DMS53 treated with DMSO at 0.1 percent for 48 hours (cell line): ENCODE measurements around the gene PCDH15.

Experiments used
- DNase-seq: peaks from one replicate; lab custom pipeline; 2025; ENCODE audit not compliant: unreplicated experiment; lab: John Stamatoyannopoulos, UW

The PCDH15 gene

GRCh38 chr10:53898532-53898931, 902.5 kb downstream of the PCDH15 start:
- DNase-seq = no peak

- no peak for DNase-seq
Observed at GRCh38 chr10:53894145-53894544, 906.9 kb downstream of the PCDH15 start.

GRCh38 chr10:53893061-53893460, 908.0 kb downstream of the PCDH15 start:
- no peak for DNase-seq

GRCh38 chr10:53886325-53887300, 914.4 kb downstream of the PCDH15 start:
- DNase-seq = peak; percentile 55

DNA sequence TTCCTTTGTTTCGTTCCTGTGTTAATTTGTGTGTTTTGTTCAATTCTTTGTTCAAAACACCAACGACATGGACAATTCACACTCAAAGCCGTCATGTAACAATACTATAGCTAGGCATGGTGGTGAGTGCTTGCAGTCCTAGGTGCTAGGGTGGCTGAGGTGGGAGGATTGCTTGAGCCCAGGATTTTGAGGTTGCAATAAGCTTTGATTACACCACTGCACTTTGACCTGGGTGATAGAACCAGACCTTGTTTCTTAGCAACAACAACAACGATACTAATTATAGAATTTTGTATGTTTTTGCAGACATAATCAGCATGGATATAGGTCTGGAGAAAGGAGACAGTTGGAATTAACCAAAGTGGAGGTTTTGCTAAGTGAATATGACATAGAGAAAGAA, 936.2 kb downstream of the PCDH15 start:
- no peak for DNase-seq

DNA sequence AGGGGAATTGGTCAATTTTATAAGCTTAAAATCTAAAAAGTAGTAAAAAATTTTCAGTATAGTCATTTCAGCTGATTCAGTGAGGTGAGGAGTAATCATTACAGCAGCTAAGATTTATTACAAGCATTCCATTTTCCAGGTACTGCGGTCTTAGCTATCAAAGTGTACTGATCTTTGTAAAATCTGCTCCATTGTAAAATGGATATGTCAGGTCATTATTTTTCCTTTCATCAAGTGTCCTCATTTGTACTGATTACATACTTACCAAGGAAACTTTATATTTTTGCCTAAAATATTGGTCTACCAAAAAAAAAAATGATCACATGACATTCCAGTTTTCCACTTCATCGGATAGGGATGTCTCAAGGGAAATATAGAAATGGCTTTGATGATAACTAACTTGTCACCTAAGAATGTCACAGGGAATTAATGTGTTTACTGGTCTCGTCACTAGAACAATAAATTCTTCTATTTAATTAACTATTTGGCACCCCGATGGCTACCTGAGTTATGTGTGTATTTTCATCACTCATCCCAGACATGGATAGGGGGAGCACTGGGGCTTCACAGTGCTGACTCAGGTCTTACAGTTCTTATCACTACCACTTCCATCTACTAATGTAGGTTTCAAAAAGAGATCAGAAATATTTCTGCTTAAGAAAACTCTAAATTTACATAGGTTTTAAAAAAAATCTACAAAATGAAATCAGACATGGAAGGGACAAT, 948.4 kb downstream of the PCDH15 start:
- DNase-seq = no peak

- DNase-seq = no peak
Observed at GRCh38 chr10:53846809-53847208, 954.2 kb downstream of the PCDH15 start.

- DNase-seq = no peak
Observed at GRCh38 chr10:53843736-53844362, 957.2 kb downstream of the PCDH15 start.

- DNase-seq = no peak
Observed at GRCh38 chr10:53841483-53842145, 959.4 kb downstream of the PCDH15 start.

- DNase-seq = no peak
Observed at GRCh38 chr10:53840653-53841052, 960.4 kb downstream of the PCDH15 start.

GRCh38 chr10:53839440-53840039, 961.5 kb downstream of the PCDH15 start:
- peak; percentile 74 for DNase-seq

DNA sequence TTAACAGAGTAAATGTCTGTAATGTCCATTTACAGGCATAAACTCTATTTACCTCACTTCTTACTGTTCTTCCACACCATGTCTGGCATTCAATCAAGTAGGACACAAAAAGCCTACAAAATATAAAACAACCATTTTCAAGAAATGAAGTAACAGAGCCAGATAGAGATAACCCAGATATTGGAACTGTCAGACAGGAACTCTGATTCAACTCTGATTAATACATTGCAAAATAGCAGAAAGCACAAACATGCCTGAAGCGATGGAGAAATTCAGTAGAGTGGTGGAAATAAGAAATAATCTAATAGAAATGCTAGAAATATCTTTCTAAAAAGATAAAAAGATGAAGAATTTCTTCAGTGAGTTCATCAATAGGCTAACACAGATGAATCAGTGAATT, 964.4 kb downstream of the PCDH15 start:
- DNase-seq = no peak

DNA sequence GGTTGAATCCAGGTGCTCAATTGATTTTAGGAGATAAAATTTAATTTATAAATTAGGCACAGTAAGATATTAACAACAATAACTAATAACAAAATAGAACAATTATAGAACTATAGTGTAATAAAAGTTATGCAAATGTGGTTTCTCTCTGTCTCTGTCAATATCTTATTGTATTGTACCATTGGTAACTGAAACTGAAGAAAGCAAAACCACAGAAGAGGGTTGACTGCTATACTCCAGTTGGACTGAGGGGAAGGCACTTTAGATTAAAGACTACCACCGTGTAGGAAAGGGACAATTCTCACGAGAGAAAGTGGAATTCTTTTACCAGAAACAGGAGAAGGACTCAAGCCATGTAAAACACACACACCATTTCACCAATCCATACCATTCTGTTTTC, 967.1 kb downstream of the PCDH15 start:
- no peak for DNase-seq

GRCh38 chr10:53827261-53827660, 973.8 kb downstream of the PCDH15 start:
- no peak for DNase-seq

DNA sequence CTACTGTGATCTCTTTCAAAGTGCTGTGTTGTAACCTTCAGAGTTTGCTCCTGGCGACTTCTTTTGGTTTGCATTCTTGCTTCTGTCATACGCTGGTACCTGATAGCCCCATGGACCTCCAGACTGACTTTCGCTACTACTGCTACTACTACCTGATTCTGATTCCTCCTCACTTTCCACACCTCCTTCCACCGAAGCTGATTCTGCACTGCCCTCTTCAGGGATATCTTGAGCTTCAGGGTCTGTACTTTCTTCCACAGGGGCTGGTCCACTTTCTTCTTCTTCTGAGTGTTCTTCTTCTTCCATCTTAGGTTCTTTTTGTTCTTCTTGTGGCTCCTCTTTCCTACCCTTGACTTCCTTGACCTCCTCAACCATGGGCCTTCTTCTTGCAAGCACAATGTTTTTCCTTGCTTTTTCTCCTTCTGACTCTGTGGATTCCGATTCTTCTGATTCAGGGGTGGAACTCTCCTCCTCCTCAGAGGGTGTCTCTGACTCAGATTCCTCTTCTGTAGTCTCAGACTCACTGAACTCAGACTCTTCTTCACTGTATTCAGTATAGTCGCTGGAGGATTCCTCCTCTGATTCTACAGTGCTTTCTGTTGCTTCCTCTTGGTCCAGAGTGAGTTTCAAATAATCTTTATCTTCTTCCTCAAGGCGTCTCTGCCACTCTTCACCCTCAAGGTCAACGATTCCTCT, 992.2 kb downstream of the PCDH15 start:
- no peak for DNase-seq

DNA sequence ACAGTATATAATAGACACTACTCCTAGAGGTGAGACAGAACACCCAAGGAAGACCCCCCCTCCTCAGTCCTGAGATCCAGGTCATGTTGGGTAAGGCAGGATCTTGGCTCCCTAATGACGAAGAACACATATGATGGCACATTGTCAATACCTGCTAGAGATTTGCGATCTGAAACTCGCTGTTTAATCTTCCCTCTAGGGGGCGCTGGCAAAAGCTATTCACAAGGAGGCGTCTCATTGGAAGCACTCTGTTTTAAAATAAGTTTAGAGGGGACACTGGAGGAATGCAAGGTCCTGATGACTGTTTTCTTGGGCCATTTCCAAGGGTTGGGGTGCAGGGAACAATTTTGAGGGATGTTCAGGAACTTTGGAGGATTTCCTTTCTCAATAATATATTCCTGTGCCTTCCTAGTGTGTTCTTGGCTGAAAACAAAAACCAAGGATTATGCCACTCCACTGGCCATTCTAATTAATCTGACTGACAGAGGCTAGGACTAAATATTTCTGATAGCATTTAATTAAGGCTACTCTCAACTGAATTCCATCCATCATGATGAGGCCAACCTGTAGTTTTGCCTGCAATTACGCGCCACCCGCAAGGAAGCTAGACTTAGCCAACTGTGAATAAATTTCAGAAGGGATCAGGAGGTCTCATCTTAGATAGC, 1014.7 kb downstream of the PCDH15 start:
- DNase-seq = no peak

GRCh38 chr10:53771701-53772100, 1029.3 kb downstream of the PCDH15 start:
- no peak for DNase-seq

DNA sequence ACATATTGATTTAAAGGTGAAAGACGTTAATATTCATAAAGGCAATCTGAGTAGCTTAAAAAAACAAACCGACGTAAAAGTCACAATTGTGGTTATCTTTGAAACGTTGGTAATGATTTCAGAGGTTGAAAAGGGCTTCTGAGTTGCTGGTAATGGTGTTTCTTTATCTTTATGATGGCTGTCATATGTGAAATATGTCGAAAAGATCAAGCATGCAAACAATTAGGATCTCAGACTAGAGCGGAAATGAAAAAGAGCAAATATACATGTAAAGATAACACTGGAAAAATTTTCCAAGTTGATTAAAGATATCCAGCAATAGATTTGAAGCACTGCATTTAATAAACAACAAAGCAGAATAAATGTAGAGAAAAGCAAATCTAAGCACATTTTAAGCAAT, 1030.1 kb downstream of the PCDH15 start:
- no peak for DNase-seq

GRCh38 chr10:53765311-53765710, 1035.7 kb downstream of the PCDH15 start:
- no peak for DNase-seq
